Measurements from ENCODE around the gene CFAP46. TPM values are rescaled to one million over a fixed set of nuclear protein-coding genes. Genes with fewer than 3 reads are reported as not detected.

Gene CFAP46
- total and polyA plus RNA-seq, 2 donors: 0.53 TPM; not detected in 1

- Histone ChIP-seq H3K4me1 (ENCODE audit: insufficient read depth) (no peaks in the 10 kb centered on the region), H3K4me3 (ENCODE audit: low read depth, low read length) (no peak overlapping the region), H3K27ac (ENCODE audit: low read depth) (no peak overlapping the region), H3K36me3 (ENCODE audit: insufficient read depth) (no peaks in the 10 kb centered on the region)
- 82% methylated on average over 29 of the region's 29 CpGs for WGBS
- no peak for DNase-seq (ENCODE audit: extremely low spot score)
Observed at GRCh38 chr10:132984008-132984295, 41.6 kb upstream of the CFAP46 start.

GRCh38 chr10:132983252-132984007 lies 41.1 kb upstream of the CFAP46 start:
- no peak overlapping the region for H3K4me3 ChIP-seq (ENCODE audit: low read depth, low read length)
- H3K27ac ChIP-seq (ENCODE audit: low read depth): no peak overlapping the region
- no peaks in the 10 kb centered on the region for H3K36me3 ChIP-seq (ENCODE audit: insufficient read depth)
- no peaks in the 10 kb centered on the region for H3K4me1 ChIP-seq (ENCODE audit: insufficient read depth)
- 74% methylated on average over 37 of the region's 42 CpGs for WGBS
- DNase-seq (ENCODE audit: extremely low spot score): no peak

GRCh38 chr10:132982301-132982989 lies 40.1 kb upstream of the CFAP46 start:
- H3K36me3 ChIP-seq (ENCODE audit: insufficient read depth): no peaks in the 10 kb centered on the region
- WGBS: 53% methylated on average over 36 of the region's 36 CpGs
- H3K4me3 ChIP-seq (ENCODE audit: low read depth, low read length): no peak overlapping the region
- no peaks in the 10 kb centered on the region for H3K4me1 ChIP-seq (ENCODE audit: insufficient read depth)
- no peak overlapping the region for H3K27ac ChIP-seq (ENCODE audit: low read depth)
- no peak for DNase-seq (ENCODE audit: extremely low spot score)

- no peak for DNase-seq (ENCODE audit: extremely low spot score)
- Histone ChIP-seq H3K4me1 (ENCODE audit: insufficient read depth) (no peaks in the 10 kb centered on the region), H3K4me3 (ENCODE audit: low read depth, low read length) (no peak overlapping the region), H3K36me3 (ENCODE audit: insufficient read depth) (no peaks in the 10 kb centered on the region), H3K27ac (ENCODE audit: low read depth) (no peak overlapping the region)
- 87% methylated on average over 21 of the region's 21 CpGs for WGBS
Observed at GRCh38 chr10:132981746-132982145, 39.4 kb upstream of the CFAP46 start.

- Histone ChIP-seq H3K4me1 (ENCODE audit: insufficient read depth) (no peaks in the 10 kb centered on the region), H3K4me3 (ENCODE audit: low read depth, low read length) (no peak overlapping the region), H3K27ac (ENCODE audit: low read depth) (no peak overlapping the region), H3K36me3 (ENCODE audit: insufficient read depth) (no peaks in the 10 kb centered on the region)
- no peak for DNase-seq (ENCODE audit: extremely low spot score)
- WGBS: 73% methylated on average over 17 of the region's 17 CpGs
Observed at GRCh38 chr10:132981173-132981555, 38.8 kb upstream of the CFAP46 start.

GRCh38 chr10:132980426-132981172 lies 38.2 kb upstream of the CFAP46 start:
- Histone ChIP-seq H3K4me3 (ENCODE audit: low read depth, low read length) (no peak overlapping the region), H3K36me3 (ENCODE audit: insufficient read depth) (no peaks in the 10 kb centered on the region), H3K4me1 (ENCODE audit: insufficient read depth) (no peaks in the 10 kb centered on the region), H3K27ac (ENCODE audit: low read depth) (no peak overlapping the region)
- DNase-seq (ENCODE audit: extremely low spot score): no peak
- WGBS: 83% methylated on average over 41 of the region's 41 CpGs

GRCh38 chr10:132979491-132980425 lies 37.4 kb upstream of the CFAP46 start:
- no peak for DNase-seq (ENCODE audit: extremely low spot score)
- no peaks in the 10 kb centered on the region for H3K36me3 ChIP-seq (ENCODE audit: insufficient read depth)
- H3K4me3 ChIP-seq (ENCODE audit: low read depth, low read length): no peak overlapping the region
- H3K4me1 ChIP-seq (ENCODE audit: insufficient read depth): no peaks in the 10 kb centered on the region
- 62% methylated on average over 24 of the region's 24 CpGs for WGBS
- no peak overlapping the region for H3K27ac ChIP-seq (ENCODE audit: low read depth)

GRCh38 chr10:132978542-132978941 lies 36.2 kb upstream of the CFAP46 start:
- Histone ChIP-seq H3K36me3 (ENCODE audit: insufficient read depth) (no peaks in the 10 kb centered on the region), H3K4me3 (ENCODE audit: low read depth, low read length) (no peak overlapping the region), H3K27ac (ENCODE audit: low read depth) (no peak overlapping the region), H3K4me1 (ENCODE audit: insufficient read depth) (no peaks in the 10 kb centered on the region)
- 89% methylated on average over 9 of the region's 9 CpGs for WGBS
- no peak for DNase-seq (ENCODE audit: extremely low spot score)

- Histone ChIP-seq H3K27ac (ENCODE audit: low read depth) (no peak overlapping the region), H3K4me1 (ENCODE audit: insufficient read depth) (no peaks in the 10 kb centered on the region), H3K36me3 (ENCODE audit: insufficient read depth) (no peaks in the 10 kb centered on the region), H3K4me3 (ENCODE audit: low read depth, low read length) (no peak overlapping the region)
- 76% methylated on average over 27 of the region's 27 CpGs for WGBS
- no peak for DNase-seq (ENCODE audit: extremely low spot score)
Observed at GRCh38 chr10:132977807-132978206, 35.4 kb upstream of the CFAP46 start.

- Histone ChIP-seq H3K4me1 (ENCODE audit: insufficient read depth) (no peaks in the 10 kb centered on the region), H3K27ac (ENCODE audit: low read depth) (no peak overlapping the region), H3K36me3 (ENCODE audit: insufficient read depth) (no peaks in the 10 kb centered on the region), H3K4me3 (ENCODE audit: low read depth, low read length) (no peak overlapping the region)
- 95% methylated on average over 25 of the region's 25 CpGs for WGBS
- no peak for DNase-seq (ENCODE audit: extremely low spot score)
Observed at GRCh38 chr10:132977076-132977475, 34.7 kb upstream of the CFAP46 start.

GRCh38 chr10:132975831-132976682 lies 33.7 kb upstream of the CFAP46 start:
- 68% methylated on average over 30 of the region's 30 CpGs for WGBS
- H3K4me1 ChIP-seq (ENCODE audit: insufficient read depth): no peaks in the 10 kb centered on the region
- DNase-seq (ENCODE audit: extremely low spot score): no peak
- no peak overlapping the region for H3K27ac ChIP-seq (ENCODE audit: low read depth)
- H3K36me3 ChIP-seq (ENCODE audit: insufficient read depth): no peaks in the 10 kb centered on the region
- H3K4me3 ChIP-seq (ENCODE audit: low read depth, low read length): no peak overlapping the region

- no peaks in the 10 kb centered on the region for H3K36me3 ChIP-seq (ENCODE audit: insufficient read depth)
- DNase-seq (ENCODE audit: extremely low spot score): no peak
- 64% methylated on average over 28 of the region's 28 CpGs for WGBS
Observed at GRCh38 chr10:132974886-132975830, 32.8 kb upstream of the CFAP46 start.

More at GRCh38 chr10:132974886-132975830, 32.8 kb upstream of the CFAP46 start:
- H3K4me3 ChIP-seq (ENCODE audit: low read depth, low read length): no peak overlapping the region
- no peak overlapping the region for H3K27ac ChIP-seq (ENCODE audit: low read depth)
- H3K4me1 ChIP-seq (ENCODE audit: insufficient read depth): no peaks in the 10 kb centered on the region
